ENCODE data around the gene CBX8. TPM values are rescaled to one million over a fixed set of nuclear protein-coding genes. Genes with fewer than 3 reads are reported as not detected.

CBX8 gene
- total RNA-seq, 1 experiment from 2014 or later: 11.1 TPM

GRCh38 chr17:79781012-79781650, 15.7 kb downstream of the CBX8 start:
- TF ChIP-seq CTCF (IDR thresholded peaks at IDR 0.05; ENCODE audit: unreplicated experiment): no peak
- no TSS peak for BruUV-seq (replicated peaks)
- H3K27me3 Mint-ChIP-seq (ENCODE audit: unreplicated experiment): peaks cover 25% of the 10 kb centered on the region
- peaks cover 17% of the 10 kb centered on the region for H3K36me3 Mint-ChIP-seq (ENCODE audit: insufficient read depth, unreplicated experiment)
- intact Hi-C loops (cut with micrococcal nuclease; ENCODE audit: unreplicated experiment): no loop called here
- no peaks in the 10 kb centered on the region for H3K9me3 Mint-ChIP-seq (ENCODE audit: low read depth, unreplicated experiment)
- no peak overlapping the region for H3K4me3 Mint-ChIP-seq (ENCODE audit: low read depth, unreplicated experiment)
- DNase-seq: no peak
- peaks cover 7% of the 10 kb centered on the region for H3K4me1 Mint-ChIP-seq (ENCODE audit: low read depth, unreplicated experiment)
- CTCF ChIA-PET: no interaction called here
- no peak overlapping the region for H3K27ac Mint-ChIP-seq (ENCODE audit: unreplicated experiment)

DNA sequence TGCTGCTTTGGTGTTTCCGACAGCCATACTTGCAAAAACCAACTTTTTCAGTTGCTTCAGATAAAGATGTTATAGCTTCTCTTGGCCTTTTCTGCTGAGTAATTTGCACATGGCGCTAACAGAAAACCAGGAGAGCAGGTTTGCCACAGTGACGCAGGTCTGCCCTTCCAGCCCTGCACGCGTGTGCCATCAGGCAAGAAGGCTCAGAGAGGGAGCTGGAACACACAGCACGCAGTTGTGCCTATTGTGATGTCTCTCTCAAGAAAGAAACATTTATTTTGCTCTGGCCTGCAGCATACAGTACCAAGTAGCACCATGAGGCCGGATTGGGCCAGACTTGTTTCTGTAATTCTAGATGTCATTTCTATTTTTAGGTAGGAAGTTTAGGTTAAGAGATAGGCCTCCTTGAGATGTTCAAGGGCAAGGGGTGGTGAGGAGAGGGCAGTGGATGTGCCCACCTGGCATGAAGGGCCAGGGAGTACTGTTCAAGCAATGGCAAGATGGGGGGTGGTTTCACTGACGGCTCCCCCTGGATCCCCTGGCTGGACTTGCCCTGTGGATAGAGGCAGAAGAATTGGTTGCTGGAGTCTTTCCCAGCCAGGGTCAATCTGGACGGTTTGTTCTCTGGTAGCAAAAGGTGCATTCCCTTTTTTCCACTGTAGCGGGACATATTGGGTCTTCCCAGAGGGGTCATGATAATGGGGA, 17.1 kb downstream of the CBX8 start:
- no peak for DNase-seq
- TF ChIP-seq CTCF (IDR thresholded peaks at IDR 0.05; ENCODE audit: unreplicated experiment): no peak
- Mint-ChIP-seq H3K9me3 (ENCODE audit: low read depth, unreplicated experiment) (no peaks in the 10 kb centered on the region), H3K27ac (ENCODE audit: unreplicated experiment) (no peak overlapping the region), H3K4me3 (ENCODE audit: low read depth, unreplicated experiment) (peak overlapping the region; percentile 93), H3K4me1 (ENCODE audit: low read depth, unreplicated experiment) (peaks cover 7% of the 10 kb centered on the region), H3K36me3 (ENCODE audit: insufficient read depth, unreplicated experiment) (peaks cover 17% of the 10 kb centered on the region), H3K27me3 (ENCODE audit: unreplicated experiment) (peaks cover 38% of the 10 kb centered on the region)
- BruUV-seq (replicated peaks): no TSS peak
- CTCF ChIA-PET: no interaction called here
- intact Hi-C loops (cut with micrococcal nuclease; ENCODE audit: unreplicated experiment): loop anchor here (5.0 kb wide), 1 partner anchor 38 kb away; no protein-coding TSS in a partner anchor

DNA sequence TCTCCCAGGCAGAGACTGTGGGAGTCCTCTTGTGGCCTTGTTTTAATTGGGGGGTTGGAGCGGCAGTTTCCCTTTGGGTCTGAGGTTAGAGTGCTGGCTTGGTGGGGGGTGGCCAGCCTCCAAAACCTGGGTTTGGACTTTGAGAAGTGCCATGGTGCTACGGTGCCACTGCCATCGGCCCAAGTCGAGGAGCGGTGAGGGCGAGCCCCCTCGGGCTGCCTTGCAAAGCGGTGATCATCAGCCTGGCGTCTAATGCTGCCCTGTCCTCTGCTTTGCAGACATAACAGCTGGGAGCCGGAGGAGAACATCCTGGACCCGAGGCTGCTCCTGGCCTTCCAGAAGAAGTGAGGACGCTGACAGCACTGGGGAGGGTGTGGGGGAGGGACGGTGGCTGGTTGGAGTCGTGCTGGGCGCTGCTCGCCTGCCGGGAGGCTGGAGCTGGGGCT, 17.8 kb downstream of the CBX8 start:
- BruUV-seq (replicated peaks): no TSS peak
- CTCF ChIA-PET: no interaction called here
- no peaks in the 10 kb centered on the region for H3K9me3 Mint-ChIP-seq (ENCODE audit: low read depth, unreplicated experiment)
- DNase-seq: no peak
- H3K27me3 Mint-ChIP-seq (ENCODE audit: unreplicated experiment): peaks cover 45% of the 10 kb centered on the region
- intact Hi-C loops (cut with micrococcal nuclease; ENCODE audit: unreplicated experiment): loop anchor here (5.0 kb wide), 1 partner anchor 37 kb away; no protein-coding TSS in a partner anchor
- H3K36me3 Mint-ChIP-seq (ENCODE audit: insufficient read depth, unreplicated experiment): peaks cover 17% of the 10 kb centered on the region
- H3K27ac Mint-ChIP-seq (ENCODE audit: unreplicated experiment): peak overlapping the region; percentile 66
- no peak for TF ChIP-seq CTCF (IDR thresholded peaks at IDR 0.05; ENCODE audit: unreplicated experiment)
- H3K4me1 Mint-ChIP-seq (ENCODE audit: low read depth, unreplicated experiment): peaks cover 7% of the 10 kb centered on the region
- peak overlapping the region; percentile 93 for H3K4me3 Mint-ChIP-seq (ENCODE audit: low read depth, unreplicated experiment)

DNA sequence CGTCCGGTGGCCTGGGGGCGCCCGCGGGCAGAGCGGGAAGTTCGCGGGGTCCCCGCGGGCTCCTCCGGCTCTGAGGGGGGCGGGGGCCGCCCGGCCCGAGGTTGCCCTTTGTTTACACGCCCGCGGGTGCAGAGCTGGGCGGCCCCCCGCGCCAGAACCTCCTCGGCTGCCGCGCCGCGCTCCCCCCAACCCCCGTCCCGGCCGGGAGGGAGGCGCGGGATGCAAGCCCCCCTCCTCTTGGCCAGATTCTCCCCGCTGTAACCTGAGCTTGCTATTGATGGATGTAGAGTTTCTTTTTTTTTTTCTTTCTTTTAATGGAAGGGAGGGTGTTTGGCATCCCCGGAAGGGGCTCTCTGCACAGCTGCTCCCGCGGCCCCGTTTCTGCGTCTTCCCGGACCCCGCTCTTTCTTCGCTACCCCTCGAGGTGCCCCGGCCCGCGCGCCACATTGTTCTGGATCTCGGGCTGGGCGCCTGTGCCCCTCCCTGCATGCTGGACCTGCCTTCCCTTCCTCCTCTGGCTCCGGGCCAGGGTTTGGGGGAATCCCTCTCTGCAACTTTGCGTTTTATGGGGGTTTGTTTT, 18.3 kb downstream of the CBX8 start:
- BruUV-seq (replicated peaks): no TSS peak
- peak overlapping the region; percentile 93 for H3K4me3 Mint-ChIP-seq (ENCODE audit: low read depth, unreplicated experiment)
- H3K27me3 Mint-ChIP-seq (ENCODE audit: unreplicated experiment): peaks cover 50% of the 10 kb centered on the region
- DNase-seq: no peak
- peaks cover 7% of the 10 kb centered on the region for H3K4me1 Mint-ChIP-seq (ENCODE audit: low read depth, unreplicated experiment)
- CTCF ChIA-PET: no interaction called here
- H3K27ac Mint-ChIP-seq (ENCODE audit: unreplicated experiment): peak overlapping the region; percentile 66
- no peak for TF ChIP-seq CTCF (IDR thresholded peaks at IDR 0.05; ENCODE audit: unreplicated experiment)
- intact Hi-C loops (cut with micrococcal nuclease; ENCODE audit: unreplicated experiment): loop anchor here (5.0 kb wide), 1 partner anchor 36 kb away; no protein-coding TSS in a partner anchor
- no peaks in the 10 kb centered on the region for H3K9me3 Mint-ChIP-seq (ENCODE audit: low read depth, unreplicated experiment)
- peaks cover 17% of the 10 kb centered on the region for H3K36me3 Mint-ChIP-seq (ENCODE audit: insufficient read depth, unreplicated experiment)
